Testis (tissue), 3 donors: ENCODE data around the gene CLCN6. TPM values are rescaled to one million over a fixed set of nuclear protein-coding genes. Genes with fewer than 3 reads are reported as not detected.

Experiments
- DNase-seq: peaks from one replicate; pipeline ENCODE4 v3.0.0-alpha.2; 2019
- H3K27ac ChIP-seq, 2 donors: fragments of 200-600 bp; sonication (generic); one replicate each; pipeline ENCODE4 v1.5.1; 2019
- H3K27me3 ChIP-seq: fragments of 200-600 bp; sonication (generic); one replicate; pipeline ENCODE4 v1.5.1; 2019
- H3K36me3 ChIP-seq: fragments of 200-600 bp; sonication (generic); one replicate; pipeline ENCODE4 v1.5.1; 2017; ENCODE audit warnings: low read depth; ENCODE audit errors: missing control alignments
- H3K4me1 ChIP-seq: fragments of 200-600 bp; sonication (generic); one replicate; pipeline ENCODE4 v1.5.1; 2019
- H3K4me3 ChIP-seq, 2 donors: fragments of 200-600 bp; sonication (generic); one replicate each; pipeline ENCODE4 v1.5.1; 2017 to 2019
- H3K9me3 ChIP-seq: fragments of 200-600 bp; sonication (generic); one replicate; pipeline ENCODE4 v1.5.1; 2017
- POLR2A ChIP-seq: fragments of 450-650 bp; IDR thresholded peaks from one replicate; pipeline ENCODE4 v1.6.1; 2017; ENCODE audit warnings: antibody characterized with exemption, mild to moderate bottlenecking, moderate library complexity
- WGBS, 2 donors: methylation state at CpG; one replicate each; pipeline ENCODE4 v1.1.5; 2018; 5-methylcytosine and 5-hydroxymethylcytosine counted together
- intact Hi-C: fragments of 100-400 bp; cut with DNase I; formaldehyde crosslinking; loops from one replicate; pipeline ENCODE4 v1.15.1; 2023; ENCODE audit warnings: low total_unique reads
- polyA plus RNA-seq: library from polyadenylated mRNA; stranded (reverse); fragments of 350-450 nt; fragmentation: Illumina TruSeq; extraction: RNeasy Lipid Tissue Mini Kit (QIAGEN cat#74804); gene quantifications from one replicate; pipeline ENCODE4 v1.2.3, GENCODE V29; 2014; ENCODE audit warnings: low read depth, low replicate concordance; ENCODE audit not compliant: insufficient read depth
- total RNA-seq, 2 donors: library from RNA; depleted of rRNA; stranded (reverse); fragments of >200 nt; gene quantifications; one replicate each; pipeline ENCODE4 v1.2.3, GENCODE V29; 2016
- TF ChIP-seq, protein P1 (sequence below), 3 experiments: fragments of 450-650 bp in 2 of 3; fragments of 200-600 bp in 1 of 3; sonication (generic) in 1 of 3; IDR thresholded peaks; one replicate each; pipeline ENCODE4 v1.5.1; 2016 to 2019; ENCODE audit warnings: antibody characterized with exemption in 3 of 3, mild to moderate bottlenecking in 2 of 3, moderate library complexity in 1 of 3

Gene CLCN6
- total and polyA plus RNA-seq, 3 donors from 2014 or later: 47.9 to 91.7 (median 57.1) TPM

DNA sequence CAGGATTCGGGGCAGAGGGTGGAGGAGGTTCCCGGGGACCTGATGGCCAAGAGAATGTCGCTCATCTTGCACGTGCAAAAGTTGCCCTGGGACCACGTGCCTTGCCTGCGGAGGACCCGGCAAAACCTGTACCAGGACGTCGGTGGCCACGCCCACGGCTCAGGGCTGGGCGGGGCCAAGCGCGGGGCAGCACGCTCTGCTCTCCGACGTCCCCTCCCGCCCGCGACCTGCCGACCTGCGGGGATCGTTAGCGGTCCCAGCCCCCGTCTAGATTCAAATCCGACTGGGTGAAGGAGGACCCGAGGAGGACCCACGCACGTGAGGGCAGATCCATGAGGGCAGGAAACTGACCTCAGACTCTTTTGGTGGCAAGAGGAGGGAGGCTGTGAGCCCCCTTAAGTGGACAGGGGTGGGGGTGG is 44.0 kb upstream of the CLCN6 start, which contains the start of gene C1orf167:
TSS of gene C1orf167 (plus strand) at position 206 of the 419 bp plus-strand sequence. CDS start 2,208 bp downstream, outside the sequence.
- Histone ChIP-seq H3K4me3 (peak within 1 kb of the TSS; percentile 33 to 39), H3K9me3 (no peaks in the 10 kb centered on the region), H3K36me3 (no peaks in the 10 kb centered on the region), H3K27me3 (no peaks in the 10 kb centered on the region), H3K4me1 (no peaks in the 10 kb centered on the region), H3K27ac (no peak within 1 kb of the TSS)
- peak; percentile 55 for DNase-seq
- WGBS, 2 donors: 2 to 6% methylated on average over 7 to 29 of the region's 29 CpGs
- no peak for TF ChIP-seq POLR2A
- TF ChIP-seq, protein P1, sequence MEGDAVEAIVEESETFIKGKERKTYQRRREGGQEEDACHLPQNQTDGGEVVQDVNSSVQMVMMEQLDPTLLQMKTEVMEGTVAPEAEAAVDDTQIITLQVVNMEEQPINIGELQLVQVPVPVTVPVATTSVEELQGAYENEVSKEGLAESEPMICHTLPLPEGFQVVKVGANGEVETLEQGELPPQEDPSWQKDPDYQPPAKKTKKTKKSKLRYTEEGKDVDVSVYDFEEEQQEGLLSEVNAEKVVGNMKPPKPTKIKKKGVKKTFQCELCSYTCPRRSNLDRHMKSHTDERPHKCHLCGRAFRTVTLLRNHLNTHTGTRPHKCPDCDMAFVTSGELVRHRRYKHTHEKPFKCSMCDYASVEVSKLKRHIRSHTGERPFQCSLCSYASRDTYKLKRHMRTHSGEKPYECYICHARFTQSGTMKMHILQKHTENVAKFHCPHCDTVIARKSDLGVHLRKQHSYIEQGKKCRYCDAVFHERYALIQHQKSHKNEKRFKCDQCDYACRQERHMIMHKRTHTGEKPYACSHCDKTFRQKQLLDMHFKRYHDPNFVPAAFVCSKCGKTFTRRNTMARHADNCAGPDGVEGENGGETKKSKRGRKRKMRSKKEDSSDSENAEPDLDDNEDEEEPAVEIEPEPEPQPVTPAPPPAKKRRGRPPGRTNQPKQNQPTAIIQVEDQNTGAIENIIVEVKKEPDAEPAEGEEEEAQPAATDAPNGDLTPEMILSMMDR (IDR thresholded peaks at IDR 0.05): no peak
- intact Hi-C loops: no loop called here

DNA sequence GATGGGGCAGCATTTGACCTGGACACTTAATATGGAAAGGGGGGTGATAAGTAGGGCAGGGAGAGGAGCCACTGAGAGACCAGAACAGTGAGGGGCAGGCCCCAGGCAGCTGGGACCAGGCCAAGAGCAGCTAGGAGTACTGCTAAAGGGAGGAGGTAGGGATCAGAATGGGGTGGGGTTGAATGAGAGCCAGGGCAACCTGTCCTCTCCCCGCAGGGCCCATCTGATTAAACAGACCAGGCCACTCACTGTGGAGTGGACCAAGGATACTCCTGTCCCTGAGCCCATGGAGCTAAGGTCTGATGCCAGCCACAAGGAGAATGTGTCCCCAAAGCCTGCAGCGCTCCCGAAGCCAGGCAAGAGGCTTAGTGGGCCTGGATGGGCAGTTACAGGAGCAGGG is 41.9 kb upstream of the CLCN6 start:
- intact Hi-C loops: no loop called here
- no peaks in the 10 kb centered on the region for H3K27me3 ChIP-seq
- no peak overlapping the region for H3K27ac ChIP-seq
- H3K36me3 ChIP-seq: no peaks in the 10 kb centered on the region
- H3K4me3 ChIP-seq: no peak overlapping the region
- DNase-seq: no peak
- 70 to 74% methylated on average over 2 to 3 of the region's 3 CpGs for WGBS, 2 donors
- no peak for TF ChIP-seq POLR2A
- TF ChIP-seq, protein P1 (IDR thresholded peaks at IDR 0.05): no peak
- H3K9me3 ChIP-seq: no peaks in the 10 kb centered on the region
- peaks cover 8% of the 10 kb centered on the region for H3K4me1 ChIP-seq

DNA sequence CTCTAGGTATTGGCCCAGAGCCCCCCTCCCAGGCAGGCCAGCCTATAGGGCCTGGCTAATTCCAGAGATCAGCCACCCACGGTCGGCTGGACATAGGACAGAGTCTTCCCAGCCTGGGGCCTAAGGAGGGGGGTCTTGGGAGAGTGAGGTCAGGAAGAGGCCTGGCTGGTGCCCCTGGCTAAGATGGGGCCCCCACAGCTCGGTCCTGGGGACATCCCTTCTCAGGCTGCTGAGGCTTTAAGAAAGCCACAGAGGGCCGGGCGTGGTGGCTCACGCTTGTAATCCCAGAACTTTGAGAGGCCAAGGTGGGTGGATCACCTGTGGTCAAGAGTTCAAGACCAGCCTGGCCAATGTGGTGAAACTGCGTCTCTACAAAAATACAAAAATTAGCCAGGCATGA is 41.5 kb upstream of the CLCN6 start:
- TF ChIP-seq, protein P1 (IDR thresholded peaks at IDR 0.05): no peak
- no peak for TF ChIP-seq POLR2A
- Histone ChIP-seq H3K36me3 (no peaks in the 10 kb centered on the region), H3K27me3 (no peaks in the 10 kb centered on the region), H3K9me3 (no peaks in the 10 kb centered on the region), H3K4me1 (peaks cover 8% of the 10 kb centered on the region), H3K4me3 (no peak overlapping the region), H3K27ac (no peak overlapping the region)
- no peak for DNase-seq
- WGBS, 2 donors: 78 to 86% methylated on average over 1 to 7 of the region's 7 CpGs
- intact Hi-C loops: no loop called here

DNA sequence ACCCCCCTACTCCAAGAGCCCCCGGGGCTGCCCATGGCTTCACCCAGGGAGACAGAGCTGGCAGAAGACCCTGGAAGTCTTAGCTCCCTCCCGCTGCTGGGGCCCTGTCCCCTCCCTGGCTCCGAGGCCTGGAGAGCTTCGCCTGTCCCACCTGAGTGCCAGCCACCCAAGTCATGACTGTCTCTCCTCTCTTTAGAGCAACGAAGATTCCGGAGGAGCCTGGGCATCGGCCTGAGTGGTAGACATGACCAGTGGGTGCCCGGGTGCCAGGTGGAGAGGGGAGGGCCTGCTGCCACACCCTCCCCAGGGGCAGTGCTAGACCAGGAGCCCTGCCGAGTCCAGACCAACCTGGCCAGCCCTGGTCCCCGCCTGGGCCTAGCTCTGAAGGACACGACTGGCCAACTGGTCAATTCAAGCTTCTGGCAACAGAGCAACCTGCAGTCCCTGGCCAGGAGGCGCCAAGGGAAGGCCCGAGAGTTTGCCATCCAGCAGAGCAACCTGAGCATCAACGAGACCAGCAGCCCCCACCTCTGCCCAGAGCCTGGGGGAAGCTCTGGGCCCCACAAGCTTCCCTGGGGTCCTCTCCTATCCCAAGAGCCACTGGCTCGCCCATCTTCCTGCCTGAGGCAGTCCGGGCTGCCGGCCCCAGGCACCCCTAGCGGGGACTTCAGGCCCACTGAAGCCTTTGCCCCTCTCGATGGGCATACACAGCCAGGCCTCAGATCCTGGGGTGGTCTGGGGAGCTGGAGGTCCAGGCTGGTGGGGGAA is 40.1 kb upstream of the CLCN6 start:
- WGBS, 2 donors: 89 to 92% methylated on average over 15 to 18 of the region's 19 CpGs
- no peak overlapping the region for H3K27ac ChIP-seq
- H3K4me1 ChIP-seq: peaks cover 8% of the 10 kb centered on the region
- intact Hi-C loops: no loop called here
- H3K9me3 ChIP-seq: no peaks in the 10 kb centered on the region
- H3K27me3 ChIP-seq: no peaks in the 10 kb centered on the region
- DNase-seq: no peak
- H3K4me3 ChIP-seq: no peak overlapping the region
- TF ChIP-seq, protein P1 (IDR thresholded peaks at IDR 0.05): no peak
- no peak for TF ChIP-seq POLR2A
- H3K36me3 ChIP-seq: no peaks in the 10 kb centered on the region

DNA sequence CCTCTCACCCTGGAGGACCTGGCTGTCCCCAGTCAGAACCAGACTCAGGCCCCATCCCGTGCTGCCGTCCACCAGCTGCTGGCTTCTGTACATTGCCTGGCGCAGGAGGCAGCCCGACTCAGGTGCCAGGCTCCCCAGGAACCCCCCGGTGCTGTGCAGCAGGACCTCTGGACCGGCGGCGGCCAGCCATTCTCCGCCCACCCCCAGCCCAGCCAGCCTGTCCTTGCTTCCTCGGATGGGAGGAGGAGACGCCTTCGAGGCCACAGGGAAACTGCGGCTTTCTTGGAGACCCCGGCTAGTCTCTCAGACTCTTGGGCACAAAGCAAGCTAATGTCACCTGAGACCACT is 39.6 kb upstream of the CLCN6 start:
- WGBS, 2 donors: 69 to 91% methylated on average over 8 to 14 of the region's 14 CpGs
- intact Hi-C loops: no loop called here
- H3K36me3 ChIP-seq: no peaks in the 10 kb centered on the region
- H3K27me3 ChIP-seq: no peaks in the 10 kb centered on the region
- H3K4me3 ChIP-seq: no peak overlapping the region
- TF ChIP-seq POLR2A: no peak
- TF ChIP-seq, protein P1 (IDR thresholded peaks at IDR 0.05): no peak
- H3K9me3 ChIP-seq: no peaks in the 10 kb centered on the region
- H3K4me1 ChIP-seq: peaks cover 8% of the 10 kb centered on the region
- no peak for DNase-seq
- H3K27ac ChIP-seq: no peak overlapping the region
